Fibroblast of skin of left quadriceps (primary cell): ENCODE measurements around the gene CEP44.
A peak's percentile ranks its signal among the peaks of the same experiment; 100 is the strongest.
"Not testable (repeated sequence)": the region's sequence is repeated elsewhere in the genome, so short reads cannot be mapped to it uniquely, and the experiment has no call there.

Experiments used
- DNase-seq, 2 experiments: peaks; one replicate each; pipeline ENCODE4 v3.0.0-alpha.2; 2013; ENCODE audit warnings: low read depth in 2 of 2

The CEP44 gene, protein sequence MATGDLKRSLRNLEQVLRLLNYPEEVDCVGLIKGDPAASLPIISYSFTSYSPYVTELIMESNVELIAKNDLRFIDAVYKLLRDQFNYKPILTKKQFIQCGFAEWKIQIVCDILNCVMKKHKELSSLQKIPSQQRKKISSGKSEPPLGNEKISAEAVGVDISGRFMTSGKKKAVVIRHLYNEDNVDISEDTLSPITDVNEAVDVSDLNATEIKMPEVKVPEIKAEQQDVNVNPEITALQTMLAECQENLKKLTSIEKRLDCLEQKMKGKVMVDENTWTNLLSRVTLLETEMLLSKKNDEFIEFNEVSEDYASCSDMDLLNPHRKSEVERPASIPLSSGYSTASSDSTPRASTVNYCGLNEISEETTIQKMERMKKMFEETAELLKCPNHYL

DNA sequence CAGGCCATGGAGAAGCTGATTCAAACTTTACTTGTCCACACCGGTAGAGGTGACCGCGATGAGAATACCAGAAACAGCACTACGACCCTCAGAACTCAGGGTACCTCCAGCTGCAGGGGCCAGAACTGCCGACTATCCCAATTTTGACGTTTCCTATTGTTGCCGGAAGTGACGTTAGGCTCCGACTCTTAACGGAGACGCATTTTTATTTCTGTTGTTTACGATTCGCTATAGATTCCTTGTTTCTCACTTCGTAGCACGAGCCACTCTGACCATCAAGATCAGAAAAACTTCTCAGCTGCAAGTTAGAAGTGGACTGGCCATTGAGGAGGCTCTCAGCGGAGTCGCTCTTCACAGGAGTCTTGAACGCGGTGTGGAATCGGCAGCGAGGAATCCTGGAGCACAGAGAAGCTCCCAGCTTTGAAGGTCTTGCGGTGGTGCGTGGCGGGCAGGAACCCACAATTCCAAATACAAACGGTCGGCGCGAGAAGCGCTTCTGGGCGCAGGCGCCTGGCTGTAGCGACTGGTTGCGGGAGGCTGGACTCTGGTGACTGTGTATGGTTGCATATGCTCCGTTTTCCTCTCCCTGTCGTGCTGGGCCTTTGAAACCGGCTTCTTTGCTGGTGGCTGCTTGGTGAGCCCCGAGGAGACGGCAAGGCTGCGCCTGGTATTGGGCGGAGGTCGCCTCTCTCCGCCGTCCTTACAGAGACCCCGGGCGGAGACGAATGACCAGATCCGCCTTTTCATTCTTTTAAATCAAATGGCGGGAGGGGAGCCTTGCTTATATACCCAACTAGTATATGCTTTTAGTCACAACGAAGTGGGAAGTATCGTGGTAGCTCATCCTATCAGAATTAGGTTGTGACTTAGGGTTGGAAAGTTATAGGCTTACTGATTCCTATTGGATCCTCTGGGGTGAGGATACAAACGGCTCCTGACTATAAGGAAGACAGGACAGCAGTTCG, at the start of gene CEP44, which contains the start of gene FBXO8:
Gene CEP44, plus strand, starts transcription at position 405 of the 965 bp plus-strand sequence. CDS start 15,211 bp downstream, outside the sequence.
Gene FBXO8, minus strand, starts transcription at position 161 of the 965 bp plus-strand sequence. CDS start 20,575 bp downstream, outside the sequence.
- peak; percentile 54 to 62 for DNase-seq

DNA sequence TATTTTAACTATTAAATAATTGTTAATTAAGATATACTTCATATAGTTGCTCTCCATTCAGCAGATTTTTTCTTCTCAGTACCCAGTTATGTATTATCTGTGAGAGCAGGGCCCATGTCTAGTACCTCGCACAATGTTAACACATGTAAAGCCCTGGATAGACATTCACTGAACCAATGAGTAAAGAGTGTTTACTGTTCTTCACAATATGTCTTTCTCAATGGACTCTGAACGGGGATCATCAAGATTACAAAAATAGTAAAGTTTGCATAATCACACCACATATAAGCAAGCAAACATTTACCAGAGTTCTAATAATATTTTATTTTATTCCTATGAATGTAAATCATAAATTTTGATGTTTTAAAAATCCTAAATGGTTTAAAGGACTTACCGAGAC, 47.4 kb upstream of the CEP44 start:
- no peak for DNase-seq

DNA sequence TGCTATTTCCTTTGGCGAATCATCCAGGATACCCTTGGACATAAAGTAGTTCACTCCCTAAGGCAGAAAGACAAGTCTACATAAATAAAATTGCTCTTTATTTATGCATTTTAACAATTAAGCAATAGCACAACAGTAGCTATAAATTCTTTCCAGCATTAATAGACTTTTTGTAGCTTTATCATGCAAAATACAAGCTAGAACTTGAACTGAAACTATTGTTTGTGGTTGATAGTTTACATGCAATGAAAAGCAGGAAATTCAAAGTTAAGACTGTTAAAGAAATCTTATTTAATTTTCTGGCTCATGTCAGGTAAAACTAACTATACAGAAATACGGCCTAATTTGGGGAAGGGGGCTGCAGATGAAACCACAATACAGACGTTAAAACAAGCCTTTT, 42.5 kb upstream of the CEP44 start:
- no peak for DNase-seq

DNA sequence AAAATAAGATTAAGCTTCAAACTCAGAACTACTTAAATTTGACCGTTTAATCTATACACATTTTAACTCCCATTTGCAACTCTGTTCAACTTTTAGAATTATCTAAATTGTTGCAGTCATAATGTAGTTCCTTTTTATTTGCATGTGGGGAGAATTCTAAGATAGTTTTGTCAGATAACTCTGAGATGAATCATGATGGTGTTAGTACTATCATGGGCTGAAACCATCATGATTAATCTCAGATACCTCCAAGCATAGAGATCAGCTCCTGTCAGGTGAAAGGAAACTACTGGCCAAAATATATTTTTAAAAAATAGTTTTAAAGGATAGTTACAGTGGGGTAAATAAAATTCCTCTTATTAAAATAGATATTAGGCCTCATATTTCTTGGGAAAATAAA, 39.3 kb upstream of the CEP44 start:
- DNase-seq = no peak

DNA sequence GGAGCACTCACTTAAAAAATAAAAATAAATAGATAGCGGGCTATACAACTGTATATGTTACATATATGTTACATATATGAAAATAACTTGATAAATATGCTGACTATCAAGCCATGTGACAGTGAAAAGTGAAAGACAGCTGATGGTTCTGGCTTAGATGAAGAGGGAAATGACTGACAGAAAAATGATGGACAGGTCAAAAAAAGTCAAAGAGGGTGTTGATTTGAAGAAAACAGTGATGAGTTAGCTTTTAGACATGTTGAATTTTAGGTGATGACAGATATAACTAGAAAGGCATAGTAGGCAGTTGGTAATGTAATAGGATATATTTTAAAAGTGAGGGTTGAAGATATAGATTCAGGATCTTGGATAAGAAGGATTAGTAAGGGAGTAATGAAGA, 38.0 kb upstream of the CEP44 start:
- no peak for DNase-seq

DNA sequence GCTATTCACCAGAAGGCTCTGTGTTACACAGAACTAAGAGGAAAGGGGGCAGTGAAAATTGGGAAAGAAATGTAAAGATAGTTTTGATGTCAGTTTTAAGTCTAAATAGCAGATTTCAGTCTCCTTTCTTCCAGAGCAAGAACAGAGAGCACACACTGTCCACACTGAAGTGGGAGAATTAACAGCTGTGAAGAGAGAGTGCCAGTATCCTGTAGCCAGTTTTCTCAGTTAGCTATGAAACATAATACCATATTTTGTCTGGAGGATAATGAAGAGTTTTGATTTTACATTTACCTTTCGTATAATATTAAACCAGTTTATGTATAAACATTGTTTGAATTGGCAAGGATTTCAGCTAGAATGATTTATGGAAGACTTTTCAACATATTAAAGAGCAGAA, 35.3 kb upstream of the CEP44 start:
- DNase-seq = no peak

DNA sequence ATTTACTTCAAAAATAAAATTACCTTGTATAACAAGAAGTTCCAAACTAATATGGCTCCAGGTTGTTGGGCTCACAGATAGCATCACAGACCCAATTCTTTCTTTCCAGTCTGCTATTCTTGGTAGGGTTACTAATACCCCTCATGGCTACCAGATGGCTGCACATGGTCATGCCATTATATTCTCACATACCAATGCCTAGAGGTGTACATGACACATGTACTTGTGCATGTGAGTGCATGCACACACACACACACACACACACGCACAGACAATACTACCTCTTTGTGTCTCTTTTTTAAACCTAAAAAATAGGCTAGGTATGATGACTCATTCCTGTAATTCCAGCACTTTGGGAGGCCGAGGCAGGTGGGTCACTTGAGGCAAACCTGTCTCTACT, 31.3 kb upstream of the CEP44 start:
- DNase-seq = no peak

DNA sequence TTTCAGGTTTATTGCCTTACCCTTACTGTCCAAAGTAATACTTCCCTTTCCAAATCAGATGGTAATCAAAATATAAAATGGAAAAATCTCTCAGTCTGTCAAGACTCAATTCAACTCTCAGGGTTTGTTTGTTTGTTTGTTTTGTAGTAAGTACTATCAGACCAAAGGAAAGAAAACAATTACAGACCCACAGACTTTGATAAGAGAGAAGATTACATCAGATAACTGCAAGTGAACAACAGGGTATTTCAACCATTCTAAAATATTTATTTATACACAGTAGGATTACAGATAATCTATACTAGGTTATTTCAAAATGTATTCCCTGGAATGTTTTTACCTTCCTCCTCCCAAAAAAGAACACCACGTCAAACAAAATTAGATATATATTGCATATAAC, 29.1 kb upstream of the CEP44 start:
- no peak for DNase-seq

DNA sequence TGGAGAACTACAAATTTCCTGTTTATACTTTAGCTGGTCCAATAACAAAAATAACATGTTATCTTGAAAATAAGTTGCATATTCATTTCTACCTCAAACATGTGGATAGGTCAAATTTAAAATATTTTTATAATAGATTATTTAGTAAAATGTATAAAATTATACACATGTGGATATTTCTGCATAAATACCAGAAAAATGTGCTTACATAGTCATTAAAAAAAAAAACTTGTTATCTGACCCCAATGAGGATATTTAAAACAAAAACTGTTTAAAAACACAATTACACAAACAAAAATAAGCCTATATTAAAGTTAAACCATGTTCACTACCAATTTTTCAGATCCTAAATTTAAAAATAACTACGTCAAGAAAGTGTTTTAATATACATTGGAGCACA, 28.3 kb upstream of the CEP44 start:
- no peak for DNase-seq

DNA sequence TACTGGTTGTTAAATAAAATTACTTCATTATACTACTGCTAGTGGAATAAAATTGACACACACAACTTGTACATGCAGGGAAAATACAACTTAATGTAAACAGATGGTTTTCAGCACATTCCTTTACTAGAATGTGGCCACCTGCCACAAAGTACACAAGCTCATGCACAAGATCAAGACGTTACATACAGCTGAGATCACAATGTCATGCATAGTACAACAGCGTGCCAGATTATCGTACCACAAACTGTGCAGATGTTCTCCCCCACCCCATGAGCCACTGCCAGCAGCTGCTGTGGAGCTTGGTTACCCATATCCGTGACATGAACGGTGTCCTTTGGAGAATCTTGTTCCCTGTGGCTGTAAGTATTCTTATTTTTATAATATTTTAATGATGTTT, 27.9 kb upstream of the CEP44 start:
- DNase-seq = peak; percentile 58 to 60

DNA sequence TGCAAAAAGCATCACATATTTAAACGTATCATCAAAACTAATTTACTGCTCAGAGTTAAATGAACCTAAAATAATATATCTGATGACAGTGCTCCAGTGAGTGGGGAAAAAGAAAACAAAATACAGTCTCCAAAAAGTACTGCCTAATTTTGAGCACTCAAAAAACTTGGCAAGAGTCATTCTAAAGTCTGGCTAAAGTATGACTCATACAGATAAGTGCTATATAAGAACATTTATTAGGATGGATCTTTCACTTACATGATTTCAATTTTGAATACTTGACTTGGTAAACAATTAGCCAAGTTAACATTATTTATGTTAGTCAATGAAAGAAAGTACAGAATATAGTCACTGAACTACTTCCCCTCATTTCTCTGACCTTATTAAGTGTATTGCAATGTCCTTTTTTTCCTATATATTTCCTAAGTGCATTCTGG, 27.4 kb upstream of the CEP44 start:
- DNase-seq = peak; percentile 13 to 15

DNA sequence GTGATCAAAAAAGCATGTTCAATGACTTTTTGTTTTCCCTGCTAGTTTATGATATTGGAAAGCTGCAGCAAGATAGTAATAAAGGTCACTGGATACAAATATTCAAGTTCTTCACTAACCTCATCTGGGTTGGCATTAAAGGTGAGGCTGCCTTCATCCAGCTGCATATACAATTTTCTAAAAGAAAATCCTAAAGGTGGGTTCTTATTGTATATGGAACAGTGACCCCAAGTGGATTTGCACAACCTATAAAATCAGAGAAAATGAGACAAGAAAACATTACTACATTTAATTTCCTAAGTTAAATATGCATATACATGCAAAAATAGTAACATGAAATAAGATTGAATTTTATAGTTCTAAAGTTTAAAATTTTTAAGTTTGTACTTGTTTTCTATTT, 24.1 kb upstream of the CEP44 start:
- DNase-seq = no peak

DNA sequence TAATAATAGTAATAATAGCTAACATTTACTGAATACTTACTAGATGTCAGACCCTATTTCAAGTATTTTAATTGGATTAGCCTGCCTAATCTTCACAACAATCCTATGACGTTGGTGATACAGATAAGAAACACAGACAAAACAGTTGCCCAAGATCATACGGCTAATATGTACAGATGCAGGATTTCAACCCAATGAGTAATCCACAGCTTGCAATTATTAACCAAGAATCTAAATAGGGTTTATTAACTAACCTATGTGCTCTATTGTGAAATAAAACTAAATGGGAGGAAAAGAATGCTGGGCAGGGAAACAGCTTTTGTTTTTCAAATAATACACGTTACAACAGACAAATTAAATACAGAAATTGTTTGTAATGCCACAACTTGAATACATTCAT, 23.6 kb upstream of the CEP44 start:
- peak; percentile 67 to 68 for DNase-seq

DNA sequence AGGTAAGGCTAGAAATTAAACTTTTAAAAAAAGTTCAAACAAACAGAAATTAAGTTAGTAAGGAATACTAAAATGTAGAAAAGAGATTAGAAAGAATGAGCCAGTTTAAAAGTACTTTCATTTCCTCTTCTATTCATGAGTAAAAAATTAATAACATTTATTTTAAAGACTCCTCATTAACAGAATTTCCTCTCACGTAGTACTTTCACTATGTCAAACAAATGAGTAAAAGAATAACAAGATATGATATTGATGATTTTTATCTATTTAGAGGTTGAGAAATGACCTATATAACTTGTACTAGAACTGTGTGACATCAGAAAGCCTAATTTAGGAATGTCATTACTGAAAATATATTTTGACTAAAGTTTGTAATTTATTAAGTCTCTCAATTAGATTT, 22.3 kb upstream of the CEP44 start:
- not testable (repeated sequence) for DNase-seq

DNA sequence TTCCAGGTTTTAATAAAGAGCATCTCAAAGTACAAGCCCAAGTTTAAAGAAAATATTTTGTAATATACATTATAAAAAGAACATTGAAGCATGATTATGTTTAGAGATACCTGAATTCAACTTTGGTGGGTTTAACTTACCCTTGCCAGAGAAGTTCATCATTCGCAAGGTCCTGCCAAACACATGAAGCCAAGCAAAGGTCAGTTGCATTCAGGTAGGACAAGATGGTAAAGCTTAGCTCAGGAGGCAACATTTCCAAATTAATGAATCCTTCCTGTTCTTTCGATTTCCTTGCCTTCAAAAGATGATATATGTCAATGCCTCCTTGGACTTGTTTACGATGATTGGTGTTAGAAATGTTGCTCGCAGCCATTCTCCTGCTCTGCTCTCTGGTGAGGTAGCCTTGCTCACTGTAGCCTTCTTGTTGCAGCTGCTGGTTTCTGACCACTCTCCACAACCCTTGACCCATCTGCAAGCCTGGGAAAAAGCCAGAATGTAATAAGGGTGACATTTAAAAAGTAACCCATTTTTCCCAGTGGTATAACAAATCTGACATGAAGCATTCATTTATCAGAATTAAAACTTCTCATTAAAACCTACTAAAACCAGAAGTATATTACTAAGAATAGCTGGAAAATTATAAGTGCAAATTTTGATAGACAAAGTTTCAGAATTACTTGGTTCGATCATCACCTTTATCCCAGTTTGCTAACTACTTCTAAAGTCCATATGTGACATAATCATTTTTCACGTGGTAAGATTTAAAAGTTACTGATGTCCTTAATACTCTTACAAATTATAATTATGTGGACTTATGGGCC, 20.9 kb upstream of the CEP44 start:
- DNase-seq = no peak

DNA sequence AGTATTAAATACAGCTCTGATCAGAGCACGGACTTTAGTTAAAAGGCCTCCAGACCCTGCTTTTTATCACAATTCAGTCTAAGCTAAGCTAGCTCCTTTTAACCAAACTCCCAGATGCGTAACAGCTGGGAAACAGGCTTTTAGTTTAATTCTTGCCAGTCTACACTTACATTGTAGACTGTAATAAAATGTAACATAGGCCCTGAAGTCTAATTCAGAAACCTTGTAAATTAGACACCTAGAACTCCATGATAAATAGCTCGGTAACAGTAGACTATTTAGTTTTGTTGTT, 20.3 kb upstream of the CEP44 start:
- no peak for DNase-seq

DNA sequence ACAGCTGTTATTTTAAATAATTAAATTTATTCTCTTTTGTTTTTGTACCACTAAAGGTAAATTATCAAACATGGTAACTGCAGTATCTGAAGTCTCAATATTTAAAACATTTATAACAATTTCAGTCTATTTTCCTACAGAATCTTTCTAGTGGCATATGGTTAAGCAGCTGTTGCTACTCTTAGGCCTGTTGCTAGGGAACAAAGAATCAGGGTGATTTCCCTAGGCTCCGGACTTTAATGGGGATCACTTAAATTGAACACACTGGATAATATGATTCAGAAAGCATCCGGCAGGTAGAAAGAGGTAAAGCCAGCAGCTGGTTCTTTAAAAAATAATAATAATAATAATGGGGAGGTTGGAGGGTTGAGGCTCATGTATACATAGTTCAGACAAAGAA, 17.8 kb upstream of the CEP44 start:
- no peak for DNase-seq

DNA sequence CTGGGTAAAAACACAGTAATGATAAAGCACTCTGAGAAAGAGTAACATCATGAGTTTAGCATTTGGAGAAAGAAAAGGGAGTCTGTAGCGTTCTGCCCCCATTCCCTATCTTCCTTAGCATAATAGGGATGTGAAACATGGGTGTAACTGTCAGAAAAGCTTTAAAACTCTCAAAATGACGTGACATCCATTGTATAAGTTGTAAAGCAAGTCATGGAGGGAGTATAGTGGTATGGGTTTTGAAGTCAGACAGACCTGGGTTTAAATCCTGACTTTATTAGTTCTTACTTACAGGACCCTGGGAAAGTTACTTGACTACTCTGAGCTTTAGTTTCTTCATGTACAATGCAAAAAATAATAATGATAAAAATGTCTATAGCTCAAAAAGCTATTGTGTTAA, 17.3 kb upstream of the CEP44 start:
- no peak for DNase-seq

DNA sequence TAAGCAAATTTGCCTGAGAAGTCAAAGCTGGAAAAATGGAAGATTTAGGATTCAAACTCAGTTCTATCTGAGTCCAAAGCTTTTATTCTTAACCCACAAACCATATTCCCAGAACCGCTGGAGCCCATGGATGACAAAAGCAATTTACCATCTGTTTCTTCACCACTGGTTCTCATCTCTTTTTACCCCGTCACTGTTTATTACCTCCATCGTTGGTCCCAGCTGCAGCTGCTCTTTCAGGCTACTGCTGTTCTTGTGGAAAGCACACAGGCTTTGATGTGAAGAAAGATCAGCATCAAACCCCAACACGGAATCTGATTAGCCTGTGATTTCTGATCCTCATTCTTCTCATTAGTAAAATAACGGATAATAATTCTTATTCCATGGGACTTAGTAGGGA, 9.8 kb upstream of the CEP44 start:
- DNase-seq = no peak

DNA sequence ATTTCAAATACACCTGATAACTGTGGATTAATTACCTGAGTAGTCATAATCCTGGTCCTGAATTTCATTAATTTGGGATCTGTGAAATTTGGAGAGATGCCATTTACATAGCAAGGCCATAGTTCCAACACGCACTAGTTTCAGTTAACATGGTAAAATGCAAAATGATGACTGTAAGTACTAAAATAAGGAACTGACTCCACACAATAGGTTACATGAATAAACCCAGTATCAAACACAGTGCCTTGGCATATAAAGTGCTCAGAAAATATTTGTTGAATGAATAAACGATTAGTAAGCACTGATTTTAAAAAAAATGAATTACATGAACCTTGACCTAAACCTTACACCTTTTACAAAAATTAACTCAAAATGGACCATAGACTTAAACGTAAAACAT, 9.3 kb upstream of the CEP44 start:
- no peak for DNase-seq

DNA sequence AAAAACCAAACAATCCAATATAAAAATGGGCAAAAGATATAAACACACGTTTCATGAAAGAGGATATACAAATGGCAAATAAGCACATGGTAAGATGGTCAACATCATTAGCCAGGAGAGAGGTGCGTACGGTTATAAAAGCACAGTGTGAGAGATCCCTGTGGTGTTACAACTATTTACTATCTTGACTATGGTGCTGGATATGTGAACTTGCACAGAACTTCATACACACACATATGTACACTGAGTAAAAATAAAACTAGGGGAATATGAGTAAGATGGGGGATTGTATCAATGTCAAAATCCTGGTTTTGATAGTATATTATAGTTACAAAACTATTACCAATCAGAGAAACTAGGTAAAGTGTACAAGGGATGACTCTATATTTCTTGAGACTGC, 8.6 kb upstream of the CEP44 start:
- no peak for DNase-seq

DNA sequence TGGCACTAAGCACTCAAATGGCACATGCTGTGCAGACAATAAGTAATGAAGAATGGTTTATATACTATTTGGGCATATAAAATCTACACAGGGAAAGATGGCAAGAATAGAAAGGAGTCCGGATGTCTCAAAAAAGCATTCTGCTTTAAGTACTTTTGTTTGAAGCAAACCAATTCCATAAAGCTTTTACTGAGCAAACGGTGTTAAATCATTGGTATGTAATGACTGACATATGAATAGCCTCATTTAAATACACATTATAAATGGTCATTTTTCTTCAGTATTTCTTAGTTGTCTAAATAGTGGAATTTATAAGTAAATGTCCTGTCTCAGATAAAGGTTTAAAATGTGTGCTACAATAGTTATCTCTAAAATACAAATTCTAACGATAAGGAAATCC, 6.3 kb upstream of the CEP44 start:
- DNase-seq = no peak
